GM19239 (cell line): ENCODE measurements around the gene SH2D3C.
A peak's percentile ranks its signal among the peaks of the same experiment; 100 is the strongest.

Experiments
- DNase-seq: peaks from one replicate; pipeline ENCODE4 v3.0.0; 2011; ENCODE audit warnings: low spot score; ENCODE audit not compliant: insufficient read length
- FAIRE-seq: peaks from 2 replicates; lab custom pipeline; 2011; peaks lifted over from hg19 to GRCh38; lab: Jason Lieb, UNC

SH2D3C gene, protein sequence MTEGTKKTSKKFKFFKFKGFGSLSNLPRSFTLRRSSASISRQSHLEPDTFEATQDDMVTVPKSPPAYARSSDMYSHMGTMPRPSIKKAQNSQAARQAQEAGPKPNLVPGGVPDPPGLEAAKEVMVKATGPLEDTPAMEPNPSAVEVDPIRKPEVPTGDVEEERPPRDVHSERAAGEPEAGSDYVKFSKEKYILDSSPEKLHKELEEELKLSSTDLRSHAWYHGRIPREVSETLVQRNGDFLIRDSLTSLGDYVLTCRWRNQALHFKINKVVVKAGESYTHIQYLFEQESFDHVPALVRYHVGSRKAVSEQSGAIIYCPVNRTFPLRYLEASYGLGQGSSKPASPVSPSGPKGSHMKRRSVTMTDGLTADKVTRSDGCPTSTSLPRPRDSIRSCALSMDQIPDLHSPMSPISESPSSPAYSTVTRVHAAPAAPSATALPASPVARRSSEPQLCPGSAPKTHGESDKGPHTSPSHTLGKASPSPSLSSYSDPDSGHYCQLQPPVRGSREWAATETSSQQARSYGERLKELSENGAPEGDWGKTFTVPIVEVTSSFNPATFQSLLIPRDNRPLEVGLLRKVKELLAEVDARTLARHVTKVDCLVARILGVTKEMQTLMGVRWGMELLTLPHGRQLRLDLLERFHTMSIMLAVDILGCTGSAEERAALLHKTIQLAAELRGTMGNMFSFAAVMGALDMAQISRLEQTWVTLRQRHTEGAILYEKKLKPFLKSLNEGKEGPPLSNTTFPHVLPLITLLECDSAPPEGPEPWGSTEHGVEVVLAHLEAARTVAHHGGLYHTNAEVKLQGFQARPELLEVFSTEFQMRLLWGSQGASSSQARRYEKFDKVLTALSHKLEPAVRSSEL

DNA sequence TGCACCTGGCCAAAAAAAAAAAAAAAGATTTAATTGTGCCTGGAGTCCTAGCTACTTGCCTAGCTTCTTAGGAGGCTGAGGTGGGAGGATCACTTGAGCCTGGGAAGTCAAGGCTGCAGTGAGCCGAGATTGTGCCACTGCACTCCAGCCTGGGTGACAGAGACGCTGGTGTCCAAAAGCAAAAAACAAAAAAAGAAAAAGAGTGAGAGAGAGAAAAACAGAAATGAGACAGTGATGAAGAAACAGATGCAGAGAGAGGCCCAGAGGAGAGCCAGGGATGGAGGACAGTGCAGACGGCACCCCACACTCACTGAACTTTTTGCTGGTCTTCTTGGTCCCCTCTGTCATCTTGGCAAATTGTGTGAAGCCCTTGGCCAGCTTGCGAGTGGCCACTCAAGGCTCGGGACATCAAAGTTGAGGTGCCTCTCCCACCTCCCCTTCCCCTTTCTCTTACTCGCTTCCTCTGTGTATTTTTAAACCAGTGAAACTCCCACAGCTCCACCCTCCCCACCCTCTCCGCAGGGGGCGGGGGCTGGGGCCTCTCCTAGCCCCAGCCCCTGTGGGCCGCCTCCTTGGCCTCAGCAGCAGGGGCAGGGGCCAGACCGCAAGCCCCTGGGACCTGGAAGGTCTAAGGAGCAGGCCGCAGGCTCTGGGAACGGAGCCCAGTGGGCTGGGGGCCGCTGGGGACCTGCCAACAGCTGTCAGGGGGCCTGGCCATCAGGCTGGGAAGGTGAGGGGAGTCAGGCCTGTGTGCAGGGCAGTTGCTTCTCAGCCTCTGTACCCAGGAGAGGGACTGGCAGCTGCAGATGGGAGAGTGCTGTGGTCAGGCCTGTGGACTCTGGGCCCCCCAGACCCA, at the start of gene SH2D3C:
Gene SH2D3C (minus strand): TSS at position 387 of the 856 bp plus-strand sequence. CDS start 39 bp downstream, at position 348.
- FAIRE-seq (peak; percentile 53), DNase-seq (no peak)

DNA sequence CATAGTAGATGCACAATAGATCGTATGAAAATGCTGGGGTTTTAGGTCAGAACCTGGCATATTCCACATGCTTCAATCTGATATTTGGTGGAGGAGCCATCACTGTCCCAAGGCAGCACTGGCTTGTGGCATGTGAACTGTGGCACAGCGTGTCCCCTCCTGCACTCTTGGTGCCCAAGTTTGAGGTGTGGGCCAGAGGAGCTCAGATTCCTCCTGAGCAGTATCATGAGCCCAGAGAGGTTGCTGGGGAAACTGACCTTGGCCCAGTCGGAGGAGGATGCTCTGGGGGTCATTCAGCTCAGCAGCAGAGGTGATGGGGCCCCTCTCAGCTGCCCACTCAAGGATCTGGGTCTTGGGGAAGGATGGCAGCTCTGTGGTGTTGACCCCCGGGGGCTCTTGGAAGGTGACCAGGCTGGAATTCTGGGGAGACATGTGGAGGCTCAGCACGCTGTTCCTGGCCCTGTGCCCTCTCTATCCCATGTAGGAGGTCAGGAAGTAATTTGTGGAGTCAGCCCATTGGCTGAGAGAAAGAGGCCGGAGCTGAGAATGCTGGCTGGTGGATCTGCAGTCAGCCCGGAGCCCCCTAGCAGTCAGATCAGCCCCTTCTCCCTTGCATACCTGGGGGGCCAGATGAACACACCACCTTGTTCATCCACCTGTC, 47.9 kb upstream of the SH2D3C start:
- no peak for DNase-seq

DNA sequence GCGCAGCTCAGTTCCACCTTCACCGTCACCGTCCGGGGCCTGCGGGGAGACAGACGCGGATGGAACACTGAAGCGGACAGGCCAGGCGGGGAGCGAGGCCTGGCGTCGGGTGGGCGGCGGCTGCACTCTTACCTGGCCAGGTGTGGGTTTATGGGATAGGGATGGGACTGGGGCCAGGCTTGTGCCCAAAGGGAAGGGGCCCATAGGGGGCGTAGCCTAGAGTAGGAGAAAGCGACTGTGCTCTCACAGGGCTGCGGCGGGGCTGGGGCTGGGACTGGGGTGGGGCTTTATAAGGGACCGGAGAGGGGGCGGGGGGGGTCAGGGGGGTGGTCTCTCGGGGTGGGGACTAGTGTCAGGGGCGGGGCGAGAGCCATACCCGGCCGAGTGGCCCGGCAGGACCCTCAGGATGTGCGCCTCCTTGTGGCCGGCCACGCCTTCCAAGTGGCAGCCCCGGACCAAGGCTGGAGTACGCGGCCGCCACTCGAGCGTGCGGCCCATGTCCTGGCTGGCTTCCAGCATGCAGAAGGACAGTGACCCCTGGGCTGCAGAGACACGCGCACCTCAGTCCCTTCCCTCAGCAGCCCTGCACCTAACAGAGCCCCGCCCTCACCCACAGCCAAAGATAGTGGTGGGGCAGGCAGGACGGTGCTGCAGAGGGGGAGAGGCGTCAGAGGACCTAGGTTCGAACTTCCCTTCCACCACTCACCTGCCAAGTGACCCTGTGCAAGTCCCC, 47.0 kb upstream of the SH2D3C start:
- DNase-seq (no peak), FAIRE-seq (no peak)

More for the DNA sequence above, 47.9 kb upstream of the SH2D3C start:
- no peak for FAIRE-seq

DNA sequence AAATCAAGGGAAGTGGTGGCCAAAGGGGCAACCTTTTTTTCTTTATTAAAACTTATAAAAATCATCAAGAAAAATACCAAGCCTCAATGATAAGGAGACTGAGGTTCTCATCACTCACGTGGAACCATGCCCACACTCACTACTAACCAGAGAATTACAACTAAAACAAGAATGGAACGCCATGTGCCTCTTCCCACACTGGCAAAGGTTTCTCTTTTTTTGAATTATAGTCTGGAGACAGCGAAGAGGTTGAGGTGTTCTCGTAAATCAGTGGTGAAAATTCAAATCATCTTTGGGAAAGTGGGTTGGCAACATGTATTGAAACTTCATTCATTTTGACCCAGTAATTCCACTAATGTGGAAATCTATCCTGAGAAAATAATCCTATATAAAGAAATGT, 43.6 kb upstream of the SH2D3C start:
- DNase-seq (no peak), FAIRE-seq (no peak)

DNA sequence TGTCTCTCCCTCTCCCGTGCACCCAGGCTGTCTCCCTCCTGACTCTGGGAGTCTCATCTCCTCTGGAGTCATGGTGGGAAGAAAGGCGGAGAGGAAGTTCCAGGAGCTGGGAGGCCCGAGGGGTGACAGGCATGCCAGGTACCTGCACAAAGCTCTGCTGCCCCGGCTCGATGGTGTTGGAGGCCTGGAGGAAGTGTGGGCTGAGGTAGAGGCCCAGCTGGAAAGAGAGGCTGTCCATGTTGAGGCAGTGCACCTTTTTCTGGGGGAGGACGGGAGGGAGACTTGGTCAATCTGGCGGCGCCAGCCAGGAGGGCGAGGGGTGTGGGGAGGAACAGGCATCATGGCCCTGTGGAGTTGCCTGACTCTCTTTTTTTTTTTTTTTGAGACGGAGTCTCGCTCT, 40.1 kb upstream of the SH2D3C start:
- DNase-seq (no peak), FAIRE-seq (no peak)

DNA sequence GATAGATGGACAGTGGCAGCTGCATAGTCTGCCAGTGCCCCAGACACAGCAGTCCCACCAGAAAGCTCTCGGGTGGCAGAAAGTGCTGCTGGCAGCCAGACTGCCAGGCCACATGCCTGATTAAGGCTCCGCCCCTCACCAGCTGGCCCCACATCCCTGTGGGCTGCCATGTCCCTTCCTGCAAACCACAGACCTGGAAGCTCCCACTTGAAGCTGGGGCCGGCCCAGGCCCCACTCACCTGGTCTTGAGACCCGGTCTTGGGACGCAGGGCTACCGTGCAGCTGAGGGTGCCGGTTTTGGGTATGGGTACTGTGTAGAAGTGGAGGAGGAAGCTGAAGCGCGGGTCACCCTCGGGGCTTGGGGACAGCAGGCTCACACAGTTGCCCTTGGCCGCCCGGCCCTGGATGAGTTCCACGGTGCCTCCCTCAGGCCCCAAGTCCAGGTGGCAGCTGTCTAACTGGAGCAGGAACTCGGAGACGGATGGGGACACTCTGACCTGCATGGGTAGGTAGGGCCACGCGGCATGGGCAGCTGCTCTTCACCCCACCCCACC, 39.5 kb upstream of the SH2D3C start:
- FAIRE-seq (no peak), DNase-seq (no peak)

DNA sequence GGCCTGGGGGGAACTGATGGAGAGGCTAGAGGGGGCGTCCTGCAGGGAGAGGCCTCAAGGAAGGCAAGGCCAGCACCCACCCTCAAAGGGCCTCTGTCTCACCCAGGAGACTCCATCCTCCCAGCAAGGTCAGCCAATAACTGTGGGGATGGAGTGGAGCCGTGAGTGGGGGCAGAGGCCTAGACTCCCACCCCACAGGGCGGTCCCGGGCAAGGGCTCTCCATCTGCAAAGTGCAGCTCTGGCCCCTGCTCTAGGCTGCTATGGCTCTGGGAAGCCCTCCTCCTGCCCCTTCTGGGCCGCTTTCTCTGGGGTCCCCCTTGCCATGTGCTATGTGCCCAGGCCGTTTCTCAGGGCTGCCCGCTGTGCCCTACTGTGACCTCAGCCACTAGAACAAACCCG, 38.3 kb upstream of the SH2D3C start:
- FAIRE-seq: no peak
- no peak for DNase-seq

DNA sequence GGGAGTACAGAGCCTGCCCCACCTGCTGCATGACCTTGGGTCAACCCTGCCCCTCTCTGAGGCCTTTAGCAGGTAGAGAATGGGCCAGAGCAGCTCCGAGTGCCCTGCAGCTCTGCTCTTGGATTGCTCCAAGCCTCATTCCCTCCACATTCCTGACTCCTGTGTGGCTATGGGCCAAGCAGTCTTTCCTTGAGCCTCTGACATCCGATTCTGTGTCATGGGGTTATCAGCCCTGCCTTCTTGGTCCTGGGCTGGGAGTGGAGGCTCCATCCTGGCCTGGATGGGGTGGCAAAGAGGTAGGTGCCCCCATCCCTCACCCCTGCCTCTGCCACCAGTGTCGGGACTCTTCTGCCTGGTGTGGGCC, 37.9 kb upstream of the SH2D3C start:
- no peak for DNase-seq
- FAIRE-seq: no peak

DNA sequence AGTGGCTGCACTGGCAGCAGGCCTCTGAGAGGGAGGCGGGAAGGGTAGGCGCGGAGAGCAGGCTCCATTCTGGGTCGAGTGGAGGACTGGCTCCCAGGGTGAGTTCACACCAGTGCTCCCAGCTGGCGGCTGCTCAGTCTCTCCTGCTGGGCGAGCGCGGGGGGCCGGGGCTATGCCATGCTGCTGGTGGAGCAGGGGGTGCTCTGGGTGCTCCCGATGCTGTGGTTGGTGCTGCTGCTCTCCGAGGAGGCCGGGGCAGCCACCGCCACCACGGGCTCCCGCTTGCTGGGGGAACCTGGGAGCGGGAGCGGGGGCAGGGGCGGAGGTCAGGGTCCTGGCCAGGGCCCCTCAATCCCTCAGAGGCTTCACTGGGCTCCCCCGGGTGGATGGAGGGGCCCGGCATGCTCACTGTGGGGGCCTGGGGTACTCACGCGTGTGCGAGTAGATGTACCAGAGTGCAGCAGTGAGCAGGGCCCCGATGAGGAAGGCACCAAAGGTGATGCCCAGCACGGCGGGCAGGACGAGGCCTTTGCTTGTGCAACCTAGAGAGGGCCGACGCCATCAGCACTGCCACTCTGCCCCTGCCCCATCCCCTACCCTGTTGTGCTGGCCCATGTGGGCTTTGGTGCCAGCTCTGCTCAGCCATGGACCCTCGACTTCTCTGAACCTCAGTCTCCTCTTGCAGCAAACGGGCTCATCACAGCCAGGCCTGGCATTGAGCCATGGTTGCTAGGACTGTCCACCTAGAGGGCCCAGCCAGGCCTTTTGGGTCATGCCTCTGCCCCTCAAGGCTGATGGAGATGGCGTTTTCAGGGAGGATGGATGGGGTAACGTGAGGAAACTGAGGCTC, 37.3 kb upstream of the SH2D3C start:
- no peak for FAIRE-seq
- DNase-seq: no peak

DNA sequence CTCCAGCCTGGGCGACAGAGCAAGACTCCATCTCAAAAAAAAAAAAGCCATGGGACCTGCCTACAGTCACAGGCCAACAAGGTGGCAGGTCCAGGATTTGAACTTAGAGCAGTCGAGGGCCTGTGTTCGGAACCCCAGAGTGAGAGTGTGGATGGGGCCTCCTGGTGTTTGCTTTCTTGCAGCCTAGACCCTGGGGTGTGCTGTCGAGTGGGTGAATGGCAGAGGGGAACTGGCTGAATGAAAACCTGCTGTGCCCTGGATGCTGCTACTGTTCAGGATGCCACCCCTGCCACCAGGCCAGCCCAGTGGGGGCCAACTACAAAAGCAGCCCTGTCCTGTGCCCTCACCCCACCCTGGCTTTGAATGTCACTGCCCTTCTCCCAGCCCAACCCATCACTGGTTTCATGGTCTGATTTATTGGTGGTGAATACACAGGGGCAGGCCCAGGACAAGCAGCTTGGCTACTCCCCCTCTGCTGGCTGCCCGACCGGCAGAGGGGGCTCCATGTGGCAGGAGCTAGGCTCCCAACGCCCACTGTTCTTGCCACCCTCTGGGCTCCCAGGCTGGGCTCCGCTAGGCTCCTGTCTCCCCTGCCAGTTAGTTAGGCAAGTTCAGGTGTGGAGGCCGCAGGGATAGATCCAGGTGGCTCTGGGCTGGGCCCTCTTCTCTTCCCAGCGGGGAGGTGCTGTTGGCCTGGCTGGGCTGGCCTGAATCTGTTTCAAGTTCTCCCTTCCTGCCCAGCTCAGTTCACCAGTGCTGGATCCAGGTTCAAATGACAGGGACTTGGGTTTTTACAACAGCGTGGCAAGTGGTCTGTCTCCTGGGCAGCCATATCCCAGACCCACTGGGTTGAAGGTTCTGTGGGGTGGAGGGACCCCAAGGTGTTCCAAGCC, 36.4 kb upstream of the SH2D3C start:
- DNase-seq (no peak), FAIRE-seq (no peak)

DNA sequence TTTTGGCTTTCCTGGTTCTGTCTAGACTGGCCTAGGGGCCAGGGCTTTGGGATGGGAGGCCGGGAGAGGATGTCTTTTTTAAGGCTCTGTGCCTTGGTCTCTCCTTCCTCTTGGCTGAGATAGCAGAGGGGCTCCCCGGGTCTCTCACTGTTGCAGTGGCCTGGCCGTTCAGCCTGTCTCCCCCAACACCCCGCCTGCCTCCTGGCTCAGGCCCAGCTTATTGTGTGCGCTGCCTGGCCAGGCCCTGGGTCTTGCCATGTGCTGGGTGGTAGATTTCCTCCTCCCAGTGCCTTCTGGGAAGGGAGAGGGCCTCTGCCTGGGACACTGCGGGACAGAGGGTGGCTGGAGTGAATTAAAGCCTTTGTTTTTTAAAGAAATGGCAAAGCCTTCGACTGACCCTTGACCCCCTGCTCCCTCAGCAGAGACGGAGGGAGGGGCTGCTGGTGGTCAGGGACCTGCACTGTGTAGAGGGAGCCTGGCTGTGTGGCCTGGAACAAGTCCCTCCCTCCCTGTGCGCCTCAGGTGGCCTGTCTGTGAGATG, 35.3 kb upstream of the SH2D3C start:
- DNase-seq: peak; percentile 2
- no peak for FAIRE-seq

DNA sequence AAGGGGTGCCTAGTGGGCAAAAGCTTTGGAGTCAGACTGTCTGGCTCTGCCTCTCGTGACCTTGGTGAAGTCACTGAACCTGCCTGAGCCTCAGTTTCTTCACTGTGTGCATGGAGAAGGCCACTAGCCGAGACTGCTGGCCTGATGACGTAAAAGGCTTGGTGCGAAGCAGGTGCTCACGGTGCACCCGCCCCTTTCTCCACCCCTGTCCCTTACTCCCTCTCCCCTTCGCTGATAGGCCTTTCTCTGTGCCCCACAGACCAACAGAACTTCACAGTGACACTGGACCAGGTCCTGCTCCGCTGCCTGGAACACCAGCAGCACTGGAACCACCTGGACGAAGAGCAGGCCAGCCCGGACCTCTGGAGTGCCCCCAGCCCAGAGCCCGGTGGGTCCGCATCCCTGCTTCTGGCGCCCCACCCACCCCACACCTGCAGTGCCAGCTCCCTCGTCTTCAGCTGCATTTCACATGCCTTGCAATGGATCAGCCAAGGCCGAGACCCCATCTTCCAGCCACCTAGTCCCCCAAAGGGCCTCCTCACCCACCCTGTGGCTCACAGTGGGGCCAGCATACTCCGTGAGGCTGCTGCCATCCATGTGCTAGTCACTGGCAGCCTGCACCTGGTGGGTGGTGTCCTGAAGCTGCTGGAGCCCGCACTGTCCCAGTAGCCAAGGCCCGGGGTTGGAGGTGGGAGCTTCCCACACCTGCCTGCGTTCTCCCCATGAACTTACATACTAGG, 34.6 kb upstream of the SH2D3C start:
- DNase-seq (no peak), FAIRE-seq (no peak)

DNA sequence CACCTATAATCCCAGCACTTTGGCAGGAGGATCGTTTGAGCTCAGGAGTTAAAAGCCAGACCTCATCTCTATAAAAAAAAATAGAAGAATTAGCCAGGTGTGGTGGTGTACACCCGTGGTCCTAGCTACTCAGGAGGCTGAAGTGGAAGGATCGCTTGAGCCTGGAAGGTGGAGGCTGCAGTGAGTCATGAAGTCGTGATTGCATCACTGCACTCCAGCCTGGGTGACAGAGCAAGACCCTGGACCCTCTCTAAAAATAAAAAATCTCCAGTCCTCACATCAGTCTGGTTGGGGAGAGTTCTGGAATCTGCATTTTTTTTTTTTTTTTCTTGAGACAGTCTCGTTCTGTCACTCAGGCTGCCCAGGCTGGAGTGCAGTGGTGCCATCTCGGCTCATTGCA, 33.5 kb upstream of the SH2D3C start:
- DNase-seq: no peak
- no peak for FAIRE-seq

DNA sequence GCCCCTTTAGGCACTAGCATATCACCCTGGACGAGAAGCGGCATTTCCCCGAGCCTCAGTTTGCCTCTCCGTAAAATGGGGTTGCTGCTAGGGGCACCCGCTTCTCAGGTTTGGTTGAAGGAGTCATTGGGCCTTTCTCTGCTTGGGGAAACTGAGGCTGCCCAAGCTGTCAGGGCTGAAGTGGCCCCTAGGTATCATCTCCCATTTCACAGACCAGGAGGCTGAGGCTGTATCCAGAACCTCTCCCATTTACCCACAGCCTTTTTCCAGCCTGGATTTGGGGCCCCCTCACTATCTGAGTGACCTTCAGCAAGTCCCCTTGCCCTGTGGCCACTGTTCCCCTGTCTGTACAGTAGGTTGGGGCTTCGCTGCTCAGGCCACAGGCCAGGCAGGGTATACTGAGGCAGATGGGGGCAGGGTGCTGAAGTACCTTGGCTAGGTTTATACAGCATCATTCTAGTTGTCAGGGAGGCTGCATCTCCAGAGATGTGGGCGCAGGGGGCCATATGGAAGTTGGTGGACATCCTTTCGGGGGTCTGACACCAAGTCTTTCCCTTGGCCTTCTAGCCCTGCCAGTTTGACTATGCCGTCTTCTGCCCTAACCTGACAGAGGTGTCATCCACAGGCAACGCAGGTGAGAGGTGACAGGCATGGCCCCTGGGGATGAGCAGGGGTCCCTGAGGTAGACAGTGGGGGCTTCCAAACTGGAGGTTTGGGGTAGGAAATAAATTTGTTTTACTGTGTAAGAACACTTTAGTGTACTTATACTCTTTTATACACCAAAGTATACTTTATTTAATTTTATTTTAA, 32.1 kb upstream of the SH2D3C start:
- FAIRE-seq (no peak), DNase-seq (no peak)

DNA sequence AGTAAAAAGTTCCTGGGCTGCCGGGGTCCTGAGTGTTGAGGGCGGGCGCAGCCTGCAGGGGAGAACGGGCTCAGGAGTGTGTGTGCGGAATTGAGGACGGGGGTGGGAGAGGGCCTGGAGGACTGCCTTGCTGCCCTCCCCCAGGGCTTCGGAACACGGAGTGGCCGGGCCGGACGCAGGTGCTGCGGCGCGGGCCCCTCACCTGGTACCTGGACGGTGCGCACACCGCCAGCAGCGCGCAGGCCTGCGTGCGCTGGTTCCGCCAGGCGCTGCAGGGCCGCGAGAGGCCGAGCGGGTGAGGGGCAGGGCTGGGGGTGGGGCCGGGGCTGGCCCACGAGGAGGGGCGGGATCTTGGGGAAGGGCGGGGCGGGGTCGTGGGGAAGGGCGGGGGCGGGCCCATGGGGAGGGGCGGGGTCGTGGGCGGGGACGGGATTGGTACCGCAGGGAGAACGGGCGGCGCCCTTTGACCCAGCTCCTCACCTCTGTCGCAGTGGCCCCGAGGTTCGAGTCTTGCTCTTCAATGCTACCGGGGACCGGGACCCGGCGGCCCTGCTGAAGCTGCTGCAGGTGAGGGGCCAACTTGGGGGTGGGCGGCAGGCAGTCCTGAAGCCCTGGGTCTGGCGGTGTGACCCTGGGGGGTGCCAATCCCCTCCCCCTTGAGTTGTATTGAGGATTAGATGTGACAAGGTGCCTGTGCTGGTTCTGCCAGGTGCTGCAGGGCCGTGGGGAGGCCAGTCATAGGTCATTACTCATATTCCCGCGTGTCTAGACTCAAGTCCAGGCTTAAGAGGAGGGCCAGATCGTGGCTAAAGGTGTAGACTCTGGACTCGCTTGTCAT, 31.3 kb upstream of the SH2D3C start:
- DNase-seq: no peak
- FAIRE-seq: no peak
